ENCODE measurements around the gene MINDY4B. TPM values are rescaled to one million over a fixed set of nuclear protein-coding genes. Genes with fewer than 3 reads are reported as not detected.

MINDY4B gene
- total and polyA plus RNA-seq, 10 of the 15 experiments (the other 5 are each of a cell fraction or from before 2014, with no cell fraction given): not detected

GRCh38 chr3:150905746-150906145, 507 bp upstream of the MINDY4B start (continued):
- no peak for TF ChIP-seq ZBTB4 (CRISPR knock-in tag; IDR thresholded peaks at IDR 0.05)
- TF ChIP-seq PKNOX1 (IDR thresholded peaks at IDR 0.05): no peak

- no peaks in the 10 kb centered on the region for H3K36me3 ChIP-seq (ENCODE audit: control insufficient read depth in 2 of 2, insufficient read depth in 2 of 2, low read length in 1 of 2)
- WGBS (ENCODE audit: insufficient coverage, insufficient replicate concordance, low lambda C conversion rate, missing lambda C conversion rate): 24% methylated on average over 2 of the region's 2 CpGs
- H3K27ac ChIP-seq (ENCODE audit: control insufficient read depth, insufficient read depth): no peak overlapping the region
- ChIA-PET POLR2A (no interaction called here), CTCF (no interaction called here), SMC1A (ENCODE audit: uncharacterized antibody, unreplicated experiment) (interaction anchor here (1.1 kb wide), 1 partner anchor 13 kb away, joined by 4 read pairs; no protein-coding TSS in a partner anchor), RAD21 (ENCODE audit: unreplicated experiment) (no interaction called here)
- no peaks in the 10 kb centered on the region for H3K4me1 ChIP-seq (ENCODE audit: control insufficient read depth, insufficient read depth, low read length)
- no peak for TF ChIP-seq E4F1 (IDR thresholded peaks at IDR 0.05; ENCODE audit: borderline replicate concordance, partially characterized antibody)
- TF ChIP-seq POLR2AphosphoS2 (IDR thresholded peaks at IDR 0.05; ENCODE audit: low read depth, low read length): no peak
- TF ChIP-seq YBX1 (IDR thresholded peaks at IDR 0.05): no peak
- TF ChIP-seq DPF2 (IDR thresholded peaks at IDR 0.05): no peak
- no peak for TF ChIP-seq RFX5 (IDR thresholded peaks at IDR 0.05; ENCODE audit: low read depth, low read length)
- TF ChIP-seq ZNF687 (IDR thresholded peaks at IDR 0.05): no peak
- no peak overlapping the region for H3K4me2 ChIP-seq (ENCODE audit: control insufficient read depth, insufficient read depth)
- no peaks in the 10 kb centered on the region for H3K79me2 ChIP-seq (ENCODE audit: control insufficient read depth, insufficient read depth, low read length)
- BruUV-seq (replicated peaks): no TSS peak
- H3K9me3 ChIP-seq (replicated peaks; ENCODE audit: control insufficient read depth, insufficient read depth, low read length): no peaks in the 10 kb centered on the region
- no peak overlapping the region for H3K4me3 ChIP-seq
- H4K20me1 ChIP-seq (ENCODE audit: control insufficient read depth, insufficient read depth): no peaks in the 10 kb centered on the region
- no peak overlapping the region for H2AFZ ChIP-seq (ENCODE audit: control insufficient read depth, low read depth, low read length)
- peaks cover 0 to 2% of the 10 kb centered on the region in 2 experiments; a peak in 3 of 4 replicates for H3K27me3 ChIP-seq (replicated peaks in 1 of 2; ENCODE audit: control insufficient read depth in 2 of 2, insufficient read depth in 2 of 2, low read length in 1 of 2)
- ATAC-seq (no peak), FAIRE-seq (no peak), DNase-seq (ENCODE audit: low read depth, low spot score) (no peak)
- intact Hi-C loops (cut with micrococcal nuclease; ENCODE audit: unreplicated experiment) (no loop called here), in situ Hi-C loops (cut with MboI) (no loop called here)
- no peak overlapping the region for H3K9ac ChIP-seq (ENCODE audit: control insufficient read depth, insufficient read depth, low read length)
Measured at GRCh38 chr3:150902988-150903387, 2.3 kb downstream of the MINDY4B start.

Measured in GM12878 (cell line).